ENCODE data around the gene TIMP3.
A peak's percentile ranks its signal among the peaks of the same experiment; 100 is the strongest.

Gene TIMP3

DNA sequence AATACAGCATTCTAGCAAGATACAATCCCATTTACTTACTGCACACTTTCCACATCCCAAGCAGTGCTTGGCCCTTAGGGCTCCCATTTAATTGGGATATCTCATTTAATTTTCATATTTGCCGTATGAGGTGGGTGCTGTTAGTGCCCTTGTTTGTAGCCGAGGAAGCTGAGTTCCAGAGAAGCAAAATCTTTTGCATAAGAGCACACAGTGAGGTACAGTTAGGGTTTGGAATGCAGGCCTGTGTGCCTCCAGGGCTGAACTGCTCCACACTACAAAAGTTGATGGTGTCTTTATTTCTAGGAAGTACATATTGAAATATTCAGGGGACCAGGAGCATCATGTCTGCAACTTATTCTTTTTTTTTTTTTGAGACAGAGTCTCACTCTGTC is 15.5 kb upstream of the TIMP3 start:
- no peak for DNase-seq

DNA sequence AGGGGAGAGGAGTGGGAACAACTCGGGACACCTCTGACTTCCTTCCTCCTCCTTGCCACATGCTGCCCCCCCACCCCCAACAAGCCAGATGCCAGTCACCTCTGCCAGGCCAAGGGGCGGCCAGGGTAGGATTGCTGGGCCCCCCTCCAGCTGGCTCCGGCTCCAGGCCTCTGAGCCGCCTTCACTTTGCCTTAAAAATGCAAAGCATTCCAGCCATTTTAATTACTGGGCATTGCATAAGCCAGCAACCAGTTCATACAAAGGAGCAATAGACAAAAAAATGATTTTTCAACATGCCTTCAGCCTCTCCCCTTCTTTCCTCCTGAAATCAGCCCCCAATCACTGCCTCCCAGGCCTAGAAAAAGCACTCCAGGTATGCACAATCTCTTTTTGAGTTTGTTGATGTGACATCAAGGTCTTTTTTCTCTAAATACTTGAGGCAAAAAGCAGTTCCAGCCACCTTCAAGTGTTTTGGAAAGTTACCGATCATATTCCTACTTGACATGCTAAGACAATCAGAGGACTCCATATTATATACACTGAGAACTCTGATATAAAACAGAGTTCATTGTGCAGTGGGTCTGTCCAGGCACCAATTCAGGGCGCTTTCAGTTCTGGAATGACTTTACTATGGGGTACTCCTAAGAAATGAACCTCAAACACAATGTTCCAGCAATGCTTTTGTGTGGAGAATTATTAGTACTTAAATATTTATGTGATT is 12.4 kb upstream of the TIMP3 start:
- peak; percentile 89 for DNase-seq

DNA sequence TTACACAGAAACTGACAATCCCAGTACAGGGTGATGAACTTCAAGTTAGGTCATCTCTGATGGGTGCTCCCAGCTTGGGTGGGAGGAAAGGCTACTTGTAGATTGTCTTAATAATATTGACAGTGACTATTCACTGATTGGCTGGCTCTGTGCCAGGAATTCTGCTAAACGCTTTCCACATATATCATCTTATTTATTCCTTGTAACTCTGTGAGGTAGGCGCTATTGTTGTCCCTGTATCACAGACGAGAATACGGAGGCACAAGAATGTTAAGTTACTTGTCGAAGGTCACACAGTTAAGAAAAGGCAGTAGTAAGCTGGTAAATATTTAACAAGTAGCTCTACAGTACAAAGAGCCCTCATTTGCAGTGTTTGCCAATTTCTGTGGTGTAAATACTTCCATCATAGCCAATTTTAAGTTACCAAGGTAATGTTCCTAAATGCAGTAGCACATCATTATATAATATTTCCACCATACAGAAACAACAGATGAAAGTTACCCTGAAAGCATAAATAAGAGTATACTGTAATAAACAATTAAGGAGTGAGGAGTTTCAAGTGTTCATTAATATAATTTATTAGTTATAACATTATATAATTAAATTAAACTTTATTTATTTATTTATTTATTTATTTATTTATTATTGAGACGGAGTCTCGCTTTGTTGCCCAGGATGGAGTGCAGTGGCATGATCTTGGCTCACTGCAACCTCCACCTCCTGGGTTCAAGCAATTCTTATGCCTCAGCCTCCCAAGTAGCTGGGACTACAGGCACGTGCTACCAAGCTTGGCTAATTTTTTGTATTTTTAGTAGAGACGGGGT is 11.5 kb upstream of the TIMP3 start:
- no peak for DNase-seq

DNA sequence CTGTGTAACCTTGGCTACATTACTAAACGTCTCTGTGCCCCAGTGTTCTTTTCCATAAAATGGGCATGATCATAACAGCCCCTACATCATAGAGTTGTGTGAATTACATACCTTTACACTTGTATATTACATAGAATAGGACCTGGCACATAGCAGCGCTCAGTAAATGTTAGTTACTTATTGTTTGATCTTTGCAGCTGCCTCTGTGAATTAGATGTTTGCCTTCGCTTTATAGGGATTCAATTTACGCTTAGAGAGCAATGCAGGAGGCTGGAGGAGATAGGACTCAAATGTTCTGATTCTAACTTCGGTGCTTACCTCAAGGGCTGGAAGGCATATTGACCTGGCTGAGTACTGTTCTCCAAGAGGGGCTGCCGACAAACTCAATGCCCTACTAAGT is 10.4 kb upstream of the TIMP3 start:
- DNase-seq, result no peak

- DNase-seq, result no peak
Observed at GRCh38 chr22:32791485-32791884, 10.0 kb upstream of the TIMP3 start.

DNA sequence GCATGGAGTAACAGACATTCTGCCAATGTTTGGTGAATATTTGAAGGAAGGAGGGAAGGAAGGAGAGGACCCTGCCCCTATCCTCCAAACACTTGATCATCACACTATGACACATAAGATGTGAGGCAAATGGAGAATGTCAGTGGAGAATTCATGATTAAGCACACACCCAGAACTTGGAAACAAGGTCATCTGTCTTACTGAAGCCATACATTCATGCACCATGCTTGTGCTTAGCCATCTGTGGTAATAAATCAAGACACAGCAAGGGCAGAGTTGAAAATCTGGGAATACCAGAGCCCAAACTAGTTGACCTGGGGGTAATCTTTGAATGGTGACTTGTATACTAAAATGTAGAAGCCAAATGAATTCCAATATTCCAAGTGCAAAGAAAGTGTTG is 7.9 kb upstream of the TIMP3 start:
- no peak for DNase-seq

DNA sequence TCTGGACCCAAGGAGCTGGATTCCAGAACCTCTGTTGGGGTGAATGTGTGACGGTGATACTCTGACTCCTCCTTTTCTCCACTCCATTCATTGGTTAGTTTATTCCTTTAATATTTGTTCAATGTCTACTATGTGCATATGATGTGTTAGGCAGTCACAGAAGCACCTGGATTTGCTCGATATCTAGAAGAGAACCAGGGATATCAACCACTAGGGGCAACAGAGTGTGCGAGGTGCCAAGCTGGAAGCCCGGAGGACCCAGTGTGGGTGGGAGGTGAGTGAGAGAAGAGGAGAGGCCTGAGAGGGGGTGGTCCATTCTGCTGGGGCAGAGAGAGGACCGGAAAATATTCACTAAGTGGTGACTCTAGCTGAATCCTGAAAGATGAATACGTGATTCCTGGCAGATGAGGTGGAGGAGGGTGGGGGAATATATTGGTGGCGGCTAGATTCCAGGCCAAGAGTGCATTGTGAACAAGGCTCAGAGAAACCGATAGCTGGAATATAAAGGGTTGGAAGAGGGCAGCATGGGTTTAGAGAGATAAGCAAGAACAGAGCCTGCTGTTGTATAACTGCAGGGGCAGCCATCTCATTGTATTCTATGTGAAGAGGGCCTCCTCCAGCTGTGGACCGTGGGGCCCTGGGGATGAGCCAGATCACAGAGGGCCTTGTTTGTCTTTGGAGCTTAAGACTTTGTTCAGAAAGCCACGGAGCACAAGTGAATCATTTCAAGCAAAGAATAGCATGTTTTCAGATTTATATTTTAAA is 6.9 kb upstream of the TIMP3 start:
- DNase-seq, result peak; percentile 34

DNA sequence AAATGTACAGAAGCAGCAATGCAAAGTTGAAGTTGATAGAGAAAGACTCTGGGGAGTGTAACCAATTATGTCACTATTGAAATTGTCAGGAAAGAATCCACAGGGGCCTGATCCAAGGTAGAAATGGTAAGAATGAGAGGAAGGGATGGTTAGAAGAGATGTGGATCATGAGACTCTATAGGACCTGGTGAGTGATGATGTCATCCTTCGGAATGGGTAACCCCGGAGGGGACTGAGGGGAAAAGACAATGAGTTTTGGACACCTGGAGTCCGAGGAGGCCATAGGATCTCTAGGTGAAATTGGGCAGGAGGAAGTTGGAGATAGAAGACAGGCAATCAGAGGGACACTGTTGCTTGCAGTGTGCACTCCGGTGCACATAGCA is 6.3 kb upstream of the TIMP3 start:
- no peak for DNase-seq

DNA sequence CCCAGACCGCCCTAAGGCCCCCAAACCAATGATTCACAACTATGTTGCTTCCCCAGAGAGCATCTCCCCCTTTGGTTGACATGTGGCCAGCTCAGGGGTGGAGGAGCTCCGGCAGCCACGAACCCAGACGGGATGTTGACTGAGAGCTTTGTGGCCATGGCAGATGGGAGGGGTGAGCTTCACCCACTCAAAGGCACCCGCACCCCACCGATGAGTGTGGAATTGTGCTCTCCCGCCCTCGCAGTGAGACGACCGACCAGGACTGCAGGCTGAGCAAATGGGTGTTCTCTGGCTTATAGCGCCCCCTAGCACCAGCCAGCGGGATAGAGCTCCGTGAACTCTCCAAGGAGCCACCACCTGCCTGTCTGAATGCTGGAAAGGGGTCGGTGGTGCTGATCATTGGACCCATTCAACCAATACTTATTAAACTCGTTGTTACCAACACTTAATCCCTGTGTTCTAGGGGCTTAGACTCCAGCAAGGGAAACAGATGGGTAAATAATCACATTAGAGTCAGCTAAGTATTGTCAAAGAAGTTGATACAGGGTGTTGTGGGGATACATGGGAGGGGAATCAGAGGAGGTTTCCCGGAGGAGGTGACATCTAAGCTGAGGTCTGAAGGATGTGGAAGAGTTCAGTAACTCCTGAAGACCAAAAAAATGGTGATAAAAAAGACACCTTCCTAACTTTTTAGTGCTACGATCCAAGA is 4.5 kb upstream of the TIMP3 start:
- DNase-seq, result peak; percentile 82

DNA sequence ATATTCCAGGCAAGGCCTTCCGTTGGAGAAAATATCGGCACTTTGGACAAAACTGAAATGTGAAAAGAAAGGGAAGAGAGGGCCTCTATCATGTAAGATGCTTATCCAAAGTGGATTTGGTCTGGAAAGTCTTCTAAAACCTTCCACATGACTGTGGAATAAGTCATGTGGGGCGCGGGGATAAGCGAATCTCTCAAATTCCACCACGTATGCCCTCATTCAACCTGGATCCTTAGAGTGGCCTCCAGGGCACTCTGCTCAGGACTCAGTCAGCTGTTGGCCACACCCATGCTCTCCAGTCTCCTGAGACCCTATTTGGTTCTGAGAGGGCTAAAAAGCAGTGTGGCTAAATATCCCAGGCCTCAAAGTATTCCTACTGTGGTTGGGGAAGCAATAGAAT is 2.0 kb upstream of the TIMP3 start:
- no peak for DNase-seq

DNA sequence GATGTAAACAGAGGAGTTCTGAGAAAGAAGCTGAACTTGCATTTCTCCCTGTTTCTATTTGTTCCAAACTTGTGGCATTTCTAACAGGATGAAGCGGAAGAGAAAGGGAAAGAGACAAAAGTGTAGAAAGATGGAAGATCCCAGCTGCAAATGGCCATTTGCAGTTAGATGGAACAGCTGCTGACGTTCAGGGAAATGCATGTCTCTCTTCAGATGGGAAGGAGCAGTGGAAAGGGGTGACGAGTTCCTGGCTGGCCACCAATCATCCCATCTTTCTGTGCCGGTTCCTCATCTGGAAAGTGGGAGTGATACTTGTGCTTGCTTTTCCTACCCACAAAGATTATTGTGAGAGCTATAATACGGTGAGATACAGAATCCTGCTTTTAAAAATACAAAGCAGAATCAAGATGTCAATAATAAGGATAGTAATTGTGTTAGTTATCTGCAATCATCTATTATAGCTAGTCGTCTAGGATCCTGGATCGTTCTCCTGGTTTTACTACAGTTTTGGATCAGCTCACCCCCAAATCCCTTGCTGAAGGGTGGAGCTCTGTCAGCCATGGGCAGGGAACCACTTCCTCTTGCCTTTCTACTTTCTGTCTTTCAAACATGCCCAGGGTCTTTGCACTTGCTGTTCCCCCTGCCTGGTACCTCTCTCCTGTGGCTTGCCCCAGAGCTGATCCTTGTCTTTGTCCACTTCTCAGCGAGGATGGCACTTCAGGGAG is 1.2 kb upstream of the TIMP3 start:
- DNase-seq, result no peak

- DNase-seq, result no peak
Observed at GRCh38 chr22:32800994-32801536, 440 bp upstream of the TIMP3 start.

DNA sequence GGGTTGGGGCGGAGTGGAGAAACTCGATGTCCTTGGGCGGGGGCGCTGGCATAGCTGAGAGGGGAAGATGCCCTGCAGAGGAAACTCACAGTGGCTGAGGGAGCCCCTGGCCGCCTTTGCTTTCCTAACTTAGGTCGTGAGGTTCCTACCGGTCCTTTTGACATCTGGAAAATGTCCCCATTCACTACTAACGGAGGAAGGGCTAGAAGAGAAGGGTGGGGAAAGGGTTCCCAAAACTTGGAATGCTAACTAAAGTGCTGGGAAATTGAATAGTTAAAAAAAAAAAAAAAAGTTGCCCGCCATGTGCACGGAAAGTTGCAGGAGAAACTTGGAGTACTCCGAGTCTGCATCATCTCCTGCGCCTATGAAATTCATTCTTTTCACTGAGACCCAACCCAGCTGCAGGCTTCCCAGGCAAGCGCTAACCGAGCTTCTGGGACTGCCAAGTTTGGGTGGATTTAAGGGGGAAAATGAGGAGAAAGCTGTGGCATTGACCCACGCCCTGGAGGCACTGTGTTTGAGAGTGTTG is 796 bp downstream of the TIMP3 start:
- peak; percentile 29 for DNase-seq

DNA sequence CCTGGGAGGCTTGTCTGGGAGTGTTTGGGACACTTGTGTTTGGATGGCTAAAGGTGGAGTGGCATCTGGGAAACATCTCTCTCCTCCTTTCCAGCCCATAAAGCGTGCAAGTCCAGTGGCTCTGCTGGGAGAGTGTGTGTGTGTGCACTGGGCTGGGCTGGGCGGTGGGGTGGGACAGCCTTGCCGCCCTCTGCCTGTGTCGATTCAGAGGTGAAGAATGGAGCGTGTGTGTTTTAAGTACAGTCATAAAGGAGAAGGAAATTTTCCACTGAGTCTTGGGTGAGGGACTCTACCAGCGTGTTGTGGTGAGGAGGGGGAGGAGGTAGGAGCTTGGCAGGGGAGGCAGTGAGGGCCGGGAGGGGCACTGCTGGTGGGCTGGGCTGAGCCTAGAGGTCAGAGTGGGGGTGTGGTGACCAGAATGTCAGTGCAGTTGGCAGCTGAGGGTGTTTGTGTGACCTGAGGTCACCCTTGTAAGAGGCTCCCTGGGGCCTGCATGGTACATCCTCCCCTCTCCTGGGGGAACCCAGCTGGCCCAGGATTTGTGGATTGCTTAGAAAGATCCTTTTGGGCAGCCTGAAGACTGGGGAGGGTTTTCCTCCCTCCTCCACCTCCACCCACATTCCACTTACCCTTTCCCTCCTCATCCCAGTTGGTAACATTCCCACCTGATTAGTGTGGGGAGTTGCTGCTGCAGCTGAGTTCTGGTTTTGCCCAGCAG is 1.7 kb downstream of the TIMP3 start:
- peak; percentile 56 for DNase-seq

DNA sequence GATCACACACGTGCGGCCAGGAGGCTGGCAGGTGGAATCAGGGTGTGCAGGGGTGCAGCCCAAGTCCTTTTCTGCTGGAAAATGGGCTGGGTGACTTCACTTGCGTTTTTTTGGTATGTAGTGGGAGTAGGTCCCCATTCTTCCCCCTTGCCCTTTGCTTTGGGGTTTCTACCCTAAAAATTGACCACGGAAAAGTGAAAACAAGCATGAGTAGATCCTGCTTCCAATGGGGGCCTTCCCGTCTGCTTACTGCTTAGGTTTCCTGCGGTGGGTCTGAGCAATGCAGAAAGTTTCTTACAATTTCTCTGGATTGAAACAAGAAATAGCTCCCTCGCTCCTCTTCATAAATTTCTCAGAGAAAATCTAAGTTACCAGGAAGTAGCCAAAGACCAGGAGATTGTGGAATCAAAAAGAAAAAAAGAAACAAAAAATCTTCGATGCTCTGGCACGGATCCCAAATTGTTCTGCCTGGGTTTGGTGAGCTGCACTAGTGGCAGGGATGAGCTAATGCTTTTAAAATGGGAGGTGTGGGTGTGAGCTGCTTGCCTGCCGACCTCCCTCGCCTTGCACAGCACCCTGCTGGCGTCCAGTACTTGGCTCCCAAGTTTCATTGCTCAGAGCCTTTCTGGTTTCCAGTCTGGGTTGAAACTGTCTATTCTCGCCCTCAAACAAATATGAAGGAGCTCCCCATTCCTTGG is 2.4 kb downstream of the TIMP3 start:
- peak; percentile 77 for DNase-seq

DNA sequence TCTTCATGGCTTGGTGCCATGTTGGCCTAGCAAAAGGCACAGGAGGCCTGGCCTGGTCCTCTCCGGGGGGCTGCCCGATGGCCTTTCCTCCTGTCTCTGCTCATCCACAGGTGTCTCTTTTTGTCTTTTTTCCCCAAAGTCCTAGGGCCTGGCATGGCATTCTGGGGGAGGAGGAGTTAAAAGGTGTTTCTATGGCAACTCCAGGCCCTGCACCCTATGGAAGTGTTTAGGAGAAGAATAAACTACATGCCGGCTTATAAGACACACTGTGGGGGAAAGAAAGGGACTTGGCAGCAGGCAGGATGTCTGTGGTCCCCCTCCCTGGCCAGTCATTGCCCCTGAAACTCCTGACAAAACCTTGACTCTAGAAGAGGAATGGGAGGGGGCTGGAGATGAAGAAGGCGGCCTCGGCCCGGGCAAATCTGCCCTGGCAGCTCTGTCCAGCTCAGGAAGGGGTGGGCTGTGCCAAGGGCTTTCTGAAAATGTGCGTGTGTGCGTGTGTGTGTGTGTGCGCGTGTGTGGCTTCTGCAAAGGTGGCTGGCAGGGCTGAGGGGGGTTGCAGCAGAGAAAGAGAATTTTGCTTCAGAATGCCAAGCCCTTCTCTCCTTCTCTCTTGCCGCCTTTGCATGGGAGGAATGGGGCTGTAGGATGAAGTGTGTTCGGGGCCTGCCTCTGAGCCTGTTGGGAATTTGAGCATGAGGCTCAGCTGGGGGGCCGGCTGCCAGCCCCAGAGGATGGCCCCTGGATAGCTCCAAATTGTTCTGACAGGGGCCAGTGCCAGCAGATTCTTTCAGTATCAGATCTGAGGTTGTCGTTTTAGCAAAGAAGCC is 3.2 kb downstream of the TIMP3 start:
- DNase-seq, result no peak

- no peak for DNase-seq
Observed at GRCh38 chr22:32805361-32805881, 3.9 kb downstream of the TIMP3 start.

- no peak for DNase-seq
Observed at GRCh38 chr22:32806296-32806695, 4.8 kb downstream of the TIMP3 start.

GRCh38 chr22:32808038-32808445 is 6.5 kb downstream of the TIMP3 start:
- no peak for DNase-seq

Measured in fibroblast of skin of scalp (primary cell).